GM12878 (cell line): ENCODE measurements around the gene FNDC3A. TPM values are rescaled to one million over a fixed set of nuclear protein-coding genes. Genes with fewer than 3 reads are reported as not detected.

Experiments
- ATAC-seq: fragments of 200-7000 bp; cut with Tn5 transposase; 3 replicates; pipeline ENCODE4 v1.9.1; 2020; ENCODE audit warnings: mild to moderate bottlenecking, moderate library complexity
- BruUV-seq: library from RNA; stranded (reverse); fragments of 400-500 nt; replicated peaks from 2 replicates; lab custom pipeline; 2021; lab: Mats Ljungman, UMichigan
- CTCF ChIA-PET: fragments of 300-600 bp; sonication (Branson Sonifier 250); formaldehyde crosslinking; extraction: SDS; loops from one replicate; lab custom pipeline; 2021; ENCODE audit warnings: inconsistent platforms; lab: Yijun Ruan, JAX
- POLR2A ChIA-PET: fragments of 350-600 bp; formaldehyde crosslinking; extraction: SDS; loops from one replicate; lab custom pipeline; 2021; ENCODE audit warnings: inconsistent platforms; lab: Charles Lee
- RAD21 ChIA-PET: fragments of 300-600 bp; sonication (Branson Sonifier 250); formaldehyde crosslinking; loops from one replicate; lab custom pipeline; 2023; ENCODE audit warnings: antibody characterized with exemption; ENCODE audit not compliant: unreplicated experiment; lab: Charles Lee
- SMC1A ChIA-PET: fragments of 300-600 bp; sonication (Branson Sonifier 250); formaldehyde crosslinking; loops from one replicate; lab custom pipeline; 2023; ENCODE audit not compliant: unreplicated experiment, uncharacterized antibody; lab: Charles Lee
- DNase-seq: peaks from one replicate; pipeline ENCODE4 v3.0.0-alpha.2; 2011; ENCODE audit warnings: low read depth, low spot score
- FAIRE-seq: peaks from 3 replicates; lab custom pipeline; 2011; peaks lifted over from hg19 to GRCh38; lab: Jason Lieb, UNC
- H2AFZ ChIP-seq: 2 replicates; pipeline ENCODE4 v1.6.0; 2011; ENCODE audit warnings: low read depth, low read length, control low read depth; ENCODE audit not compliant: control insufficient read depth
- H3K27ac ChIP-seq: 2 replicates; pipeline ENCODE4 v1.5.1; 2011; ENCODE audit warnings: control low read depth; ENCODE audit not compliant: control insufficient read depth, insufficient read depth
- H3K27me3 ChIP-seq, 2 experiments: replicated peaks in 1 of 2; 2 replicates each; pipeline versions ENCODE4 v1.6.0 to v1.6.1; 2011; ENCODE audit warnings: low read length in 1 of 2; ENCODE audit not compliant: control insufficient read depth in 2 of 2, insufficient read depth in 2 of 2
- H3K36me3 ChIP-seq, 2 experiments: 2 replicates each; pipeline ENCODE4 v1.5.1; 2011; ENCODE audit warnings: low read length in 1 of 2; ENCODE audit not compliant: control insufficient read depth in 2 of 2, insufficient read depth in 2 of 2
- H3K4me1 ChIP-seq: 2 replicates; pipeline ENCODE4 v1.6.1; 2011; ENCODE audit warnings: mild to moderate bottlenecking, low read length, moderate library complexity, mixed read lengths; ENCODE audit not compliant: control insufficient read depth, insufficient read depth
- H3K4me2 ChIP-seq: 2 replicates; pipeline ENCODE4 v1.6.0; 2011; ENCODE audit warnings: control low read depth; ENCODE audit not compliant: control insufficient read depth, insufficient read depth
- H3K4me3 ChIP-seq: fragments of 200-600 bp; sonication (generic); 2 replicates; pipeline ENCODE4 v1.5.1; 2016
- H3K79me2 ChIP-seq: 2 replicates; pipeline ENCODE4 v1.6.0; 2011; ENCODE audit warnings: low read length; ENCODE audit not compliant: control insufficient read depth, insufficient read depth
- H3K9ac ChIP-seq: 2 replicates; pipeline ENCODE4 v1.8.0; 2011; ENCODE audit warnings: low read length, control low read depth, mixed read lengths; ENCODE audit not compliant: control insufficient read depth, insufficient read depth
- H3K9me3 ChIP-seq: replicated peaks from 3 replicates; pipeline ENCODE4 v1.5.1; 2011; ENCODE audit warnings: mild to moderate bottlenecking, low read length; ENCODE audit not compliant: control insufficient read depth, insufficient read depth
- H4K20me1 ChIP-seq: 2 replicates; pipeline ENCODE4 v1.6.0; 2011; ENCODE audit not compliant: control insufficient read depth, insufficient read depth
- BACH1 ChIP-seq: fragments of 450-650 bp; IDR thresholded peaks from 2 replicates; pipeline ENCODE4 v1.6.1; 2017; ENCODE audit warnings: mild to moderate bottlenecking, borderline replicate concordance
- BMI1 ChIP-seq: fragments of 450-650 bp; IDR thresholded peaks from 2 replicates; pipeline ENCODE4 v1.6.1; 2016; ENCODE audit warnings: mild to moderate bottlenecking, moderate library complexity, borderline replicate concordance
- MTA3 ChIP-seq: IDR thresholded peaks from 2 replicates; pipeline ENCODE4 v1.6.1; 2012; ENCODE audit warnings: low read length, inconsistent platforms, borderline replicate concordance
- POLR2AphosphoS5 ChIP-seq: IDR thresholded peaks from 2 replicates; pipeline ENCODE4 v1.6.1; 2011; ENCODE audit warnings: mild to moderate bottlenecking, low read length, inconsistent platforms
- PRDM15 ChIP-seq: fragments of 450-650 bp; formaldehyde crosslinking; IDR thresholded peaks from 2 replicates; pipeline ENCODE4 v1.4.0; 2020; ENCODE audit warnings: mild to moderate bottlenecking, moderate library complexity
- STAT1 ChIP-seq: fragments of 450-650 bp; conservative IDR thresholded peaks from 2 replicates; pipeline ENCODE4 v1.6.1; 2014; ENCODE audit warnings: antibody characterized with exemption, mild to moderate bottlenecking
- WGBS: methylation state at CpG from one replicate; pipeline ENCODE4 v1.1.6; 2016; ENCODE audit warnings: low lambda C conversion rate; ENCODE audit not compliant: insufficient replicate concordance, insufficient coverage; ENCODE audit errors: missing lambda C conversion rate; 5-methylcytosine and 5-hydroxymethylcytosine counted together
- in situ Hi-C: fragments of 300-500 bp; cut with MboI; formaldehyde crosslinking; loops from 9 replicates; pipeline ENCODE4 v1.14.3; 2018; ENCODE audit warnings: mixed read lengths
- intact Hi-C: fragments of 100-400 bp; cut with micrococcal nuclease; formaldehyde crosslinking; loops from one replicate; pipeline ENCODE4 v1.14.2; 2022; ENCODE audit not compliant: unreplicated experiment
- polyA plus RNA-seq, 11 experiments: library from polyadenylated mRNA; depleted of rRNA in 4 of 11; unstranded in 6 of 11; stranded (reverse) in 5 of 11; fragments of >200 nt; fragmentation: Nextera tagmentation in 4 of 11; fragmentation: Illumina TruSeq in 1 of 11; extraction: Ambion mirVana in 4 of 11; extraction: Trizol in 1 of 11; gene quantifications; 1 replicate in 1 of 11; 2 replicates in 10 of 11; pipeline versions ENCODE4 v1.2.1 to v1.2.3, GENCODE V29; 2011 to 2016; ENCODE audit warnings: inconsistent platforms in 2 of 11, missing spikeins in 2 of 11, low read depth in 1 of 11
- total RNA-seq, 4 experiments: library from RNA; depleted of rRNA in 3 of 4; stranded (reverse); fragments of >200 nt in 3 of 4; fragmentation: Illumina TruSeq in 1 of 4; extraction: Trizol in 1 of 4; gene quantifications; 2 replicates each; pipeline versions ENCODE4 v1.2.1 to v1.2.3, GENCODE V29; 2013 to 2021
- TF ChIP-seq, protein P1 (sequence below): fragments of 450-650 bp; IDR thresholded peaks from 2 replicates; pipeline ENCODE4 v1.6.1; 2017; ENCODE audit warnings: mild to moderate bottlenecking, low read depth, inconsistent platforms; ENCODE audit not compliant: poor library complexity, severe bottlenecking

FNDC3A gene
- total and polyA plus RNA-seq, 10 of the 15 experiments (the other 5 are each of a cell fraction or from before 2014, with no cell fraction given) = 6.3 to 46.4 (median 22.8) TPM

DNA sequence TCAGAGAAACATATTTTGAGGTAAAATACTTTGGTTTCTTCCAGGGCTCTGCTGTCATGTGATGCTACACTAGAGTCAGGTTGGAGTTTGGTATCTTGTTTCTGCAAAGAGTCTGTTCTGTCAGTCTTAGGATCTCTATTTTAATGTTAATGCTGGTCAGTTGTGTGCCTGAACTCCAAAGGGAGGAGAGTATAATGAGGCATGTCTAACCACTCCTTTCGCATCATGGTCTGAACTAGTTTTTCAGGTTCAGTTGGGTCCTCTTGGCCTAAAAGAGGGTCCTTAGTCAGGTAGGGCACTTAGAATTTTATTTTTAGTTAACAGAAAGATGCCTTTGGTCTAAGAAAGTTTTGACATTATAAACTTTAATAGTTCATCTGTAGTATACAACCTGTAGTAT, 78.2 kb downstream of the FNDC3A start:
- ChIA-PET SMC1A (no interaction called here), RAD21 (no interaction called here), POLR2A (no interaction called here), CTCF (no interaction called here)
- no peak for TF ChIP-seq MTA3
- TF ChIP-seq, protein P1, sequence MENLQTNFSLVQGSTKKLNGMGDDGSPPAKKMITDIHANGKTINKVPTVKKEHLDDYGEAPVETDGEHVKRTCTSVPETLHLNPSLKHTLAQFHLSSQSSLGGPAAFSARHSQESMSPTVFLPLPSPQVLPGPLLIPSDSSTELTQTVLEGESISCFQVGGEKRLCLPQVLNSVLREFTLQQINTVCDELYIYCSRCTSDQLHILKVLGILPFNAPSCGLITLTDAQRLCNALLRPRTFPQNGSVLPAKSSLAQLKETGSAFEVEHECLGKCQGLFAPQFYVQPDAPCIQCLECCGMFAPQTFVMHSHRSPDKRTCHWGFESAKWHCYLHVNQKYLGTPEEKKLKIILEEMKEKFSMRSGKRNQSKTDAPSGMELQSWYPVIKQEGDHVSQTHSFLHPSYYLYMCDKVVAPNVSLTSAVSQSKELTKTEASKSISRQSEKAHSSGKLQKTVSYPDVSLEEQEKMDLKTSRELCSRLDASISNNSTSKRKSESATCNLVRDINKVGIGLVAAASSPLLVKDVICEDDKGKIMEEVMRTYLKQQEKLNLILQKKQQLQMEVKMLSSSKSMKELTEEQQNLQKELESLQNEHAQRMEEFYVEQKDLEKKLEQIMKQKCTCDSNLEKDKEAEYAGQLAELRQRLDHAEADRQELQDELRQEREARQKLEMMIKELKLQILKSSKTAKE = no peak
- TF ChIP-seq PRDM15 = no peak
- TF ChIP-seq BMI1 = no peak
- TF ChIP-seq POLR2AphosphoS5 = no peak
- TF ChIP-seq BACH1 = no peak
- TF ChIP-seq STAT1 = no peak
- no peaks in the 10 kb centered on the region for H3K27me3 ChIP-seq
- peaks cover 9% of the 10 kb centered on the region; the same call in 1 of the 2 replicates for H3K4me1 ChIP-seq
- H3K4me3 ChIP-seq = no peak overlapping the region
- no peaks in the 10 kb centered on the region; the same call in 1 of the 3 replicates for H3K9me3 ChIP-seq
- BruUV-seq = no TSS peak
- no peak overlapping the region for H3K27ac ChIP-seq
- no peak for FAIRE-seq
- H3K79me2 ChIP-seq = peaks cover 3% of the 10 kb centered on the region
- in situ Hi-C loops (no loop called here), intact Hi-C loops (no loop called here)
- H3K9ac ChIP-seq = no peak overlapping the region
- H2AFZ ChIP-seq = no peak overlapping the region
- WGBS = 100% methylated on average over 1 of the region's 1 CpG
- DNase-seq = no peak
- no peak for ATAC-seq
- H3K4me2 ChIP-seq = no peak overlapping the region
- no peaks in the 10 kb centered on the region for H4K20me1 ChIP-seq
- H3K36me3 ChIP-seq = no peaks in the 10 kb centered on the region; a peak in 1 of 4 replicates
